Liver (tissue), 9 donors: ENCODE data around the gene QARS1. TPM values are rescaled to one million over a fixed set of nuclear protein-coding genes. Genes with fewer than 3 reads are reported as not detected.
A peak's percentile ranks its signal among the peaks of the same experiment; 100 is the strongest.

ENCODE experiments used
- DNase-seq: peaks from one replicate; pipeline ENCODE4 v3.0.0-alpha.2; 2017; ENCODE audit warnings: low spot score
- H3K27ac ChIP-seq, 2 donors: one replicate each; pipeline ENCODE4 v1.7.0; 2013; ENCODE audit warnings: inconsistent platforms in 2 of 2, low read length in 2 of 2, control low read depth in 1 of 2, low read depth in 1 of 2, mild to moderate bottlenecking in 1 of 2
- H3K27me3 ChIP-seq, 4 donors: one replicate each; pipeline versions ENCODE4 v1.6.1 to v1.7.0; 2013; ENCODE audit warnings: low read length in 3 of 4, inconsistent platforms in 1 of 4, mild to moderate bottlenecking in 1 of 4, moderate library complexity in 1 of 4; ENCODE audit not compliant: control insufficient read depth in 4 of 4, insufficient read depth in 4 of 4
- H3K36me3 ChIP-seq, 4 donors: one replicate each; pipeline versions ENCODE4 v1.6.1 to v1.7.0; 2013; ENCODE audit warnings: low read length in 3 of 4, mild to moderate bottlenecking in 3 of 4, low read depth in 1 of 4, moderate library complexity in 1 of 4; ENCODE audit not compliant: control insufficient read depth in 4 of 4, insufficient read depth in 3 of 4
- H3K4me1 ChIP-seq, 4 donors: one replicate each; pipeline versions ENCODE4 v1.6.1 to v1.7.0; 2013; ENCODE audit warnings: low read length in 3 of 4, mild to moderate bottlenecking in 3 of 4, moderate library complexity in 1 of 4; ENCODE audit not compliant: control insufficient read depth in 4 of 4, insufficient read depth in 4 of 4
- H3K4me3 ChIP-seq, 3 donors: one replicate each; pipeline versions ENCODE4 v1.6.1 to v1.7.0; 2013; ENCODE audit warnings: low read length in 3 of 3, control low read depth in 1 of 3, low read depth in 1 of 3, mild to moderate bottlenecking in 1 of 3
- H3K9ac ChIP-seq, 2 donors: one replicate each; pipeline ENCODE4 v1.7.0; 2013; ENCODE audit warnings: low read length in 2 of 2, mild to moderate bottlenecking in 2 of 2, moderate library complexity in 2 of 2, control low read depth in 1 of 2, low read depth in 1 of 2
- H3K9me3 ChIP-seq, 4 donors: one replicate each; pipeline versions ENCODE4 v1.6.1 to v1.7.0; 2013; ENCODE audit warnings: low read length in 3 of 4; ENCODE audit not compliant: control insufficient read depth in 4 of 4
- ATF3 ChIP-seq: IDR thresholded peaks from 2 replicates; pipeline ENCODE4 v1.6.1; 2016; ENCODE audit warnings: antibody characterized with exemption
- FOXA1 ChIP-seq: IDR thresholded peaks from 2 replicates; pipeline ENCODE4 v1.6.1; 2016; ENCODE audit warnings: antibody characterized with exemption
- FOXA2 ChIP-seq: IDR thresholded peaks from 2 replicates; pipeline ENCODE4 v1.6.1; 2016; ENCODE audit warnings: antibody characterized with exemption
- GABPA ChIP-seq, 2 donors: IDR thresholded peaks in 1 of 2; conservative IDR thresholded peaks in 1 of 2; 2 replicates each; pipeline ENCODE4 v1.6.1; 2016; ENCODE audit warnings: antibody characterized with exemption in 2 of 2, mild to moderate bottlenecking in 1 of 2, moderate library complexity in 1 of 2
- HNF4A ChIP-seq, 2 donors: conservative IDR thresholded peaks; 2 replicates each; pipeline ENCODE4 v1.6.1; 2016; ENCODE audit warnings: antibody characterized with exemption in 2 of 2, mild to moderate bottlenecking in 2 of 2
- HNF4G ChIP-seq: IDR thresholded peaks from 2 replicates; pipeline ENCODE4 v1.6.1; 2016; ENCODE audit warnings: antibody characterized with exemption
- JUND ChIP-seq, 2 donors: IDR thresholded peaks; 2 replicates each; pipeline ENCODE4 v1.6.1; 2016; ENCODE audit warnings: antibody characterized with exemption in 2 of 2
- NR2F2 ChIP-seq: IDR thresholded peaks from 2 replicates; pipeline ENCODE4 v1.6.1; 2016; ENCODE audit warnings: antibody characterized with exemption
- RAD21 ChIP-seq, 2 donors: IDR thresholded peaks; 2 replicates each; pipeline ENCODE4 v1.6.1; 2016; ENCODE audit warnings: antibody characterized with exemption in 2 of 2, mild to moderate bottlenecking in 2 of 2
- RXRA ChIP-seq, 2 donors: IDR thresholded peaks; 2 replicates each; pipeline ENCODE4 v1.6.1; 2017 to 2018; ENCODE audit warnings: antibody characterized with exemption in 2 of 2, mild to moderate bottlenecking in 1 of 2
- SP1 ChIP-seq: IDR thresholded peaks from 2 replicates; pipeline ENCODE4 v1.6.1; 2018; ENCODE audit warnings: antibody characterized with exemption, mild to moderate bottlenecking
- TAF1 ChIP-seq: conservative IDR thresholded peaks from 2 replicates; pipeline ENCODE4 v1.6.1; 2016; ENCODE audit warnings: antibody characterized with exemption, mild to moderate bottlenecking
- YY1 ChIP-seq: IDR thresholded peaks from 2 replicates; pipeline ENCODE4 v1.6.1; 2016; ENCODE audit warnings: antibody characterized with exemption, mild to moderate bottlenecking
- ZBTB33 ChIP-seq: IDR thresholded peaks from 2 replicates; pipeline ENCODE4 v1.6.1; 2016; ENCODE audit warnings: antibody characterized with exemption
- WGBS: extraction: QIAGEN DNeasy Blood & Tissue Kit; methylation state at CpG from one replicate; pipeline ENCODE4 v1.1.7; 2013; 5-methylcytosine and 5-hydroxymethylcytosine counted together
- polyA plus RNA-seq, 2 donors: library from polyadenylated mRNA; stranded (reverse) in 1 of 2; unstranded in 1 of 2; fragments of 200-250 nt in 1 of 2; fragments of >200 nt in 1 of 2; fragmentation: Nextera tagmentation in 1 of 2; extraction: Ambion mirVana in 1 of 2; gene quantifications; one replicate each; pipeline versions ENCODE4 v1.2.1 to v1.2.3, GENCODE V29; 2013 to 2015
- total RNA-seq, 2 donors: library from RNA; depleted of rRNA; stranded (reverse); fragments of >200 nt; gene quantifications; one replicate each; pipeline ENCODE4 v1.2.3, GENCODE V29; 2014
- TF ChIP-seq, protein P1 (sequence below): IDR thresholded peaks from 2 replicates; pipeline ENCODE4 v1.6.1; 2016; ENCODE audit warnings: antibody characterized with exemption
- TF ChIP-seq, protein P2 (sequence below): IDR thresholded peaks from 2 replicates; pipeline ENCODE4 v1.6.1; 2016; ENCODE audit warnings: antibody characterized with exemption, mild to moderate bottlenecking
- TF ChIP-seq, protein P3 (sequence below): fragments of 150-350 bp; IDR thresholded peaks from 2 replicates; pipeline ENCODE4 v1.5.1; 2017; ENCODE audit warnings: improper control_type of control experiment, low read depth, low read length; ENCODE audit not compliant: missing input control
- donor health status: healthy.
- donor health status: healthy.
- donor health status: healthy.
- donor health status: healthy.
- donor health status: healthy.

QARS1 gene
- total and polyA plus RNA-seq, 4 donors, result 58.0 to 226 (median 145) TPM

- peaks cover 11 to 48% (median 28%) of the 10 kb centered on the region in 4 donors for H3K36me3 ChIP-seq
- whole genome bisulfite sequencing, result 4% methylated on average over 8 of the region's 8 CpGs
Measured at GRCh38 chr3:49104052-49104426, 518 bp downstream of the QARS1 start.

DNA sequence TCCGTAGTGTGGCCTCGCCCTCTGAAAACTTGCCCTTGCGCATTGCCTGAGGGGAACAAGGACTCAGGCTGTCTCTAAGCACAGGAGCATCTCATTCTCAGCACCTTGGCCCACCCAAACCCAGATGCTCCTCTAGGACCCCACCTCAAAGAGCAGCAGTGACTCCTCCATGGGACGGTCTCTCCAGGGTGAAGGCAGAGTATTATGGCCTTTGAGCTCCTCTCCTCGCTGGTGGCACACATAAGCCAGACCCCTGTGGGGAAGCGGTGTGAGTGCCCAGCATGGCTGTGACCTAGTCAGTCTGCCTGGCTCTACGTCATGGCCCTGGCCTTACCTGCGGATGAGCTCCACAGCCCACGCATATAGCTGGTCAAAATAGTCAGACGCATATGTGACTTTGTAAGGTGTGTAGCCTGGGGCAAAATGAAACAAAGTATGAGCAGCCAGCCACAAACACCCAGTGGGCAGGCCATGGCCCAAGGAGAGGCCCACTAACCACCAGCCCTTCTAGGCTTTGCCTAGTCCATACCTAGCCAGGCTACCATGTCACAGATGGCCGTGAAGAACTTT, 4.4 kb downstream of the QARS1 start:
- H3K27me3 ChIP-seq, result no peaks in the 10 kb centered on the region
- DNase-seq, result no peak
- H3K4me3 ChIP-seq, result no peak overlapping the region
- no peak overlapping the region for H3K9ac ChIP-seq
- no peaks in the 10 kb centered on the region for H3K9me3 ChIP-seq
- H3K36me3 ChIP-seq, result peaks cover 14 to 53% (median 34%) of the 10 kb centered on the region in 4 donors
- 95% methylated on average over 11 of the region's 11 CpGs for WGBS
- peaks cover 0 to 18% (median 14%) of the 10 kb centered on the region in 4 donors for H3K4me1 ChIP-seq
- H3K27ac ChIP-seq, result no peak overlapping the region
- TF ChIP-seq FOXA1, result no peak
- TF ChIP-seq RAD21 (IDR thresholded peaks at IDR 0.05), result no peak
- TF ChIP-seq, protein P1, sequence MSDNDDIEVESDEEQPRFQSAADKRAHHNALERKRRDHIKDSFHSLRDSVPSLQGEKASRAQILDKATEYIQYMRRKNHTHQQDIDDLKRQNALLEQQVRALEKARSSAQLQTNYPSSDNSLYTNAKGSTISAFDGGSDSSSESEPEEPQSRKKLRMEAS, result no peak
- no peak for TF ChIP-seq JUND (IDR thresholded peaks at IDR 0.05)
- no peak for TF ChIP-seq NR2F2
- TF ChIP-seq SP1, result no peak
- no peak for TF ChIP-seq HNF4A (conservative IDR thresholded peaks at IDR 0.05)
- TF ChIP-seq YY1, result no peak
- no peak for TF ChIP-seq ATF3
- no peak for TF ChIP-seq GABPA (IDR thresholded peaks at IDR 0.05 in 1 of 2, conservative IDR thresholded peaks at IDR 0.05 in 1 of 2)
- no peak for TF ChIP-seq FOXA2
- TF ChIP-seq HNF4G, result no peak
- TF ChIP-seq TAF1, result no peak
- no peak for TF ChIP-seq ZBTB33

More at GRCh38 chr3:49104052-49104426, 518 bp downstream of the QARS1 start:
- Histone ChIP-seq H3K4me1 (peaks cover 0 to 24% (median 17%) of the 10 kb centered on the region in 4 donors), H3K27me3 (no peaks in the 10 kb centered on the region), H3K9me3 (no peaks in the 10 kb centered on the region), H3K4me3 (peak overlapping the region; percentile 87 to 92 (median 87)), H3K9ac (peak overlapping the region; percentile 33 to 73), H3K27ac (peak overlapping the region; percentile 51 to 70)
- DNase-seq, result no peak
- no peak for TF ChIP-seq FOXA1
- TF ChIP-seq YY1, result no peak
- TF ChIP-seq, protein P2, sequence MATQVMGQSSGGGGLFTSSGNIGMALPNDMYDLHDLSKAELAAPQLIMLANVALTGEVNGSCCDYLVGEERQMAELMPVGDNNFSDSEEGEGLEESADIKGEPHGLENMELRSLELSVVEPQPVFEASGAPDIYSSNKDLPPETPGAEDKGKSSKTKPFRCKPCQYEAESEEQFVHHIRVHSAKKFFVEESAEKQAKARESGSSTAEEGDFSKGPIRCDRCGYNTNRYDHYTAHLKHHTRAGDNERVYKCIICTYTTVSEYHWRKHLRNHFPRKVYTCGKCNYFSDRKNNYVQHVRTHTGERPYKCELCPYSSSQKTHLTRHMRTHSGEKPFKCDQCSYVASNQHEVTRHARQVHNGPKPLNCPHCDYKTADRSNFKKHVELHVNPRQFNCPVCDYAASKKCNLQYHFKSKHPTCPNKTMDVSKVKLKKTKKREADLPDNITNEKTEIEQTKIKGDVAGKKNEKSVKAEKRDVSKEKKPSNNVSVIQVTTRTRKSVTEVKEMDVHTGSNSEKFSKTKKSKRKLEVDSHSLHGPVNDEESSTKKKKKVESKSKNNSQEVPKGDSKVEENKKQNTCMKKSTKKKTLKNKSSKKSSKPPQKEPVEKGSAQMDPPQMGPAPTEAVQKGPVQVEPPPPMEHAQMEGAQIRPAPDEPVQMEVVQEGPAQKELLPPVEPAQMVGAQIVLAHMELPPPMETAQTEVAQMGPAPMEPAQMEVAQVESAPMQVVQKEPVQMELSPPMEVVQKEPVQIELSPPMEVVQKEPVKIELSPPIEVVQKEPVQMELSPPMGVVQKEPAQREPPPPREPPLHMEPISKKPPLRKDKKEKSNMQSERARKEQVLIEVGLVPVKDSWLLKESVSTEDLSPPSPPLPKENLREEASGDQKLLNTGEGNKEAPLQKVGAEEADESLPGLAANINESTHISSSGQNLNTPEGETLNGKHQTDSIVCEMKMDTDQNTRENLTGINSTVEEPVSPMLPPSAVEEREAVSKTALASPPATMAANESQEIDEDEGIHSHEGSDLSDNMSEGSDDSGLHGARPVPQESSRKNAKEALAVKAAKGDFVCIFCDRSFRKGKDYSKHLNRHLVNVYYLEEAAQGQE, result no peak
- TF ChIP-seq RXRA (IDR thresholded peaks at IDR 0.05), result no peak
- TF ChIP-seq, protein P3, sequence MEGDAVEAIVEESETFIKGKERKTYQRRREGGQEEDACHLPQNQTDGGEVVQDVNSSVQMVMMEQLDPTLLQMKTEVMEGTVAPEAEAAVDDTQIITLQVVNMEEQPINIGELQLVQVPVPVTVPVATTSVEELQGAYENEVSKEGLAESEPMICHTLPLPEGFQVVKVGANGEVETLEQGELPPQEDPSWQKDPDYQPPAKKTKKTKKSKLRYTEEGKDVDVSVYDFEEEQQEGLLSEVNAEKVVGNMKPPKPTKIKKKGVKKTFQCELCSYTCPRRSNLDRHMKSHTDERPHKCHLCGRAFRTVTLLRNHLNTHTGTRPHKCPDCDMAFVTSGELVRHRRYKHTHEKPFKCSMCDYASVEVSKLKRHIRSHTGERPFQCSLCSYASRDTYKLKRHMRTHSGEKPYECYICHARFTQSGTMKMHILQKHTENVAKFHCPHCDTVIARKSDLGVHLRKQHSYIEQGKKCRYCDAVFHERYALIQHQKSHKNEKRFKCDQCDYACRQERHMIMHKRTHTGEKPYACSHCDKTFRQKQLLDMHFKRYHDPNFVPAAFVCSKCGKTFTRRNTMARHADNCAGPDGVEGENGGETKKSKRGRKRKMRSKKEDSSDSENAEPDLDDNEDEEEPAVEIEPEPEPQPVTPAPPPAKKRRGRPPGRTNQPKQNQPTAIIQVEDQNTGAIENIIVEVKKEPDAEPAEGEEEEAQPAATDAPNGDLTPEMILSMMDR, result no peak
- no peak for TF ChIP-seq JUND (IDR thresholded peaks at IDR 0.05)
- no peak for TF ChIP-seq HNF4A (conservative IDR thresholded peaks at IDR 0.05)
